HepG2 (cell line): ENCODE measurements around the gene KXD1. TPM values are rescaled to one million over a fixed set of nuclear protein-coding genes. Genes with fewer than 3 reads are reported as not detected.

Source experiments
- AKNA ChIP-seq: sonication (generic); formaldehyde crosslinking; IDR thresholded peaks from 2 replicates; pipeline ENCODE4 v1.4.0; 2020; ENCODE audit warnings: missing genetic modification reagents, borderline replicate concordance
- HDAC1 ChIP-seq: sonication (generic); formaldehyde crosslinking; IDR thresholded peaks from 2 replicates; pipeline ENCODE4 v1.5.1; 2020; ENCODE audit warnings: mild to moderate bottlenecking, missing genetic modification reagents
- JDP2 ChIP-seq: sonication (generic); formaldehyde crosslinking; IDR thresholded peaks from 2 replicates; pipeline ENCODE4 v1.8.1; 2022; ENCODE audit warnings: missing genetic modification reagents, borderline replicate concordance
- PHF21A ChIP-seq: sonication (generic); formaldehyde crosslinking; IDR thresholded peaks from 2 replicates; pipeline ENCODE4 v1.5.0; 2020; ENCODE audit warnings: mild to moderate bottlenecking, missing genetic modification reagents
- SOX5 ChIP-seq: IDR thresholded peaks from 2 replicates; pipeline ENCODE4 v1.6.1; 2016; ENCODE audit warnings: borderline replicate concordance
- TARDBP ChIP-seq: sonication (generic); formaldehyde crosslinking; IDR thresholded peaks from 2 replicates; pipeline ENCODE4 v1.8.0; 2022; ENCODE audit warnings: mild to moderate bottlenecking, missing genetic modification reagents
- TEAD3 ChIP-seq: optimal IDR thresholded peaks from 2 replicates; pipeline ENCODE3; 2016; ENCODE audit warnings: borderline replicate concordance
- ZNF296 ChIP-seq: sonication (generic); formaldehyde crosslinking; conservative IDR thresholded peaks from 2 replicates; pipeline ENCODE4 v1.5.0; 2020; ENCODE audit warnings: mild to moderate bottlenecking, missing genetic modification reagents
- ZNF563 ChIP-seq: sonication (generic); formaldehyde crosslinking; IDR thresholded peaks from 2 replicates; pipeline ENCODE4 v1.8.0; 2022; ENCODE audit warnings: mild to moderate bottlenecking, moderate library complexity, missing genetic modification reagents
- ZNF772 ChIP-seq: sonication (generic); formaldehyde crosslinking; IDR thresholded peaks from 2 replicates; pipeline ENCODE4 v1.5.0; 2020; ENCODE audit warnings: mild to moderate bottlenecking, missing genetic modification reagents
- polyA plus RNA-seq, 8 experiments: library from polyadenylated mRNA; depleted of rRNA in 3 of 8; stranded (reverse) in 7 of 8; unstranded in 1 of 8; fragments of >200 nt; fragmentation: Illumina TruSeq in 4 of 8; extraction: Trizol in 4 of 8; gene quantifications; 2 replicates each; pipeline versions ENCODE4 v1.2.1 to v1.2.3, GENCODE V29; 2011 to 2016; ENCODE audit warnings: low read depth in 4 of 8, missing spikeins in 1 of 8, mixed read lengths in 1 of 8; ENCODE audit not compliant: insufficient read depth in 1 of 8
- total RNA-seq, 5 experiments: library from RNA; depleted of rRNA; stranded (reverse); fragments of >200 nt; fragmentation: Illumina TruSeq; extraction: Trizol; gene quantifications; 2 replicates each; pipeline ENCODE4 v1.2.3, GENCODE V29; 2016; ENCODE audit warnings: low read depth in 1 of 5
- TF ChIP-seq, protein P1 (sequence below): sonication (generic); formaldehyde crosslinking; IDR thresholded peaks from 2 replicates; pipeline ENCODE4 v1.5.1; 2020; ENCODE audit warnings: mild to moderate bottlenecking, missing genetic modification reagents
- TF ChIP-seq, protein P2 (sequence below): sonication (generic); formaldehyde crosslinking; IDR thresholded peaks from 2 replicates; pipeline ENCODE4 v1.4.0; 2020; ENCODE audit warnings: missing genetic modification reagents

The KXD1 gene
- total and polyA plus RNA-seq, 2 of the 13 experiments (the other 11 are each of a cell fraction or from before 2014, with no cell fraction given) = 44.6 to 143 TPM

DNA sequence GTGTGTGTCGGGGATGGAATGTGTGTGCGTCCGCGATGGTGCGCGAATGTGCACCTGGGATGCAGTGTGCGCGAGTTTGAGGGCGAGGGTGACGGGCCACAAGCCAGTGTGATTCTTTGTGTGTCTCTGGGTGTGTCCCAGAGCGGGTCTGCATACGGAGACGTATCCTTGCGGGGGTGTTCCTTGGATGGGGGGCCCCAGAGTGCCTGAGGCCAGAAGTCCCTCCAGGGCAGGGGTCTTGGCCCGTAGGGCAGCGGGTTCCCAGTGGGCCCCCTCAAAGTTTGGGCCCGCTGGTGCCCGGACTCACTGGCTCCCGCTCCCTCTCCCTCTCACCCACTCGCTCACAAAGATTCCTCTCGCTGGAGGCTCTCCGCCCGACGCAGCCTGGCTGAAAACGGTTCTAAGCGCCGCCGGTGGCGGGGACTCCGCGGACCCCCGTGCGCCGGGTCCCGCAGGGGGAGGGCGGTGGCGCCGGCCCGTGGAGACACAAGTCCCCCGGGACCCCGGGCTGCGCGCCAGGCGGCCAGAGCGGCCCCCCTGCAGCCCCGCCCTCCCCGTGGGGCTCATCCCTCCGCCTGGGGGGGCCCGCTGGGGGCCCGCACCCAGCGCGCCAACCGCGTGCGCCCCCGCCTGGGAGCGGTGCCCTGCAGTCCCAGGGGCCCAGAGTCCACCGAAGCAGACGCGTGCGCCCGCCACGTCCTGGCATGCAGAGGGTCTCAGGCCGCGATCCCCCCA is 48.0 kb downstream of the KXD1 start (continued):
- TF ChIP-seq, protein P1, sequence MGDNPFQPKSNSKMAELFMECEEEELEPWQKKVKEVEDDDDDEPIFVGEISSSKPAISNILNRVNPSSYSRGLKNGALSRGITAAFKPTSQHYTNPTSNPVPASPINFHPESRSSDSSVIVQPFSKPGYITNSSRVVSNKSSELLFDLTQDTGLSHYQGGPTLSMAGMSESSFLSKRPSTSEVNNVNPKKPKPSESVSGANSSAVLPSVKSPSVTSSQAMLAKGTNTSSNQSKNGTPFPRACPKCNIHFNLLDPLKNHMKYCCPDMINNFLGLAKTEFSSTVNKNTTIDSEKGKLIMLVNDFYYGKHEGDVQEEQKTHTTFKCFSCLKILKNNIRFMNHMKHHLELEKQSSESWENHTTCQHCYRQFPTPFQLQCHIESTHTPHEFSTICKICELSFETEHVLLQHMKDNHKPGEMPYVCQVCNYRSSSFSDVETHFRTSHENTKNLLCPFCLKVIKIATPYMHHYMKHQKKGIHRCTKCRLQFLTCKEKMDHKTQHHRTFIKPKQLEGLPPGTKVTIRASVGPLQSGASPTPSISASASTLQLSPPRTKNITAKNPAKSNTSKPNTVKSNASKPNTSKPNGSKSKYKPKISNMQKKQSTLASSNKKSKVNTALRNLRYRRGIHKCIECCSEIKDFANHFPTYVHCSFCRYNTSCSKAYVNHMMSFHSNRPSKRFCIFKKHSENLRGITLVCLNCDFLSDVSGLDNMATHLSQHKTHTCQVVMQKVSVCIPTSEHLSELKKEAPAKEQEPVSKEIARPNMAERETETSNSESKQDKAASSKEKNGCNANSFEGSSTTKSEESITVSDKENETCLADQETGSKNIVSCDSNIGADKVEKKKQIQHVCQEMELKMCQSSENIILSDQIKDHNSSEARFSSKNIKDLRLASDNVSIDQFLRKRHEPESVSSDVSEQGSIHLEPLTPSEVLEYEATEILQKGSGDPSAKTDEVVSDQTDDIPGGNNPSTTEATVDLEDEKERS (CRISPR knock-in tag) = no peak
- TF ChIP-seq ZNF563 (CRISPR knock-in tag) = peak; percentile 78; the same call in 1 of the 2 replicates
- TF ChIP-seq, protein P2, sequence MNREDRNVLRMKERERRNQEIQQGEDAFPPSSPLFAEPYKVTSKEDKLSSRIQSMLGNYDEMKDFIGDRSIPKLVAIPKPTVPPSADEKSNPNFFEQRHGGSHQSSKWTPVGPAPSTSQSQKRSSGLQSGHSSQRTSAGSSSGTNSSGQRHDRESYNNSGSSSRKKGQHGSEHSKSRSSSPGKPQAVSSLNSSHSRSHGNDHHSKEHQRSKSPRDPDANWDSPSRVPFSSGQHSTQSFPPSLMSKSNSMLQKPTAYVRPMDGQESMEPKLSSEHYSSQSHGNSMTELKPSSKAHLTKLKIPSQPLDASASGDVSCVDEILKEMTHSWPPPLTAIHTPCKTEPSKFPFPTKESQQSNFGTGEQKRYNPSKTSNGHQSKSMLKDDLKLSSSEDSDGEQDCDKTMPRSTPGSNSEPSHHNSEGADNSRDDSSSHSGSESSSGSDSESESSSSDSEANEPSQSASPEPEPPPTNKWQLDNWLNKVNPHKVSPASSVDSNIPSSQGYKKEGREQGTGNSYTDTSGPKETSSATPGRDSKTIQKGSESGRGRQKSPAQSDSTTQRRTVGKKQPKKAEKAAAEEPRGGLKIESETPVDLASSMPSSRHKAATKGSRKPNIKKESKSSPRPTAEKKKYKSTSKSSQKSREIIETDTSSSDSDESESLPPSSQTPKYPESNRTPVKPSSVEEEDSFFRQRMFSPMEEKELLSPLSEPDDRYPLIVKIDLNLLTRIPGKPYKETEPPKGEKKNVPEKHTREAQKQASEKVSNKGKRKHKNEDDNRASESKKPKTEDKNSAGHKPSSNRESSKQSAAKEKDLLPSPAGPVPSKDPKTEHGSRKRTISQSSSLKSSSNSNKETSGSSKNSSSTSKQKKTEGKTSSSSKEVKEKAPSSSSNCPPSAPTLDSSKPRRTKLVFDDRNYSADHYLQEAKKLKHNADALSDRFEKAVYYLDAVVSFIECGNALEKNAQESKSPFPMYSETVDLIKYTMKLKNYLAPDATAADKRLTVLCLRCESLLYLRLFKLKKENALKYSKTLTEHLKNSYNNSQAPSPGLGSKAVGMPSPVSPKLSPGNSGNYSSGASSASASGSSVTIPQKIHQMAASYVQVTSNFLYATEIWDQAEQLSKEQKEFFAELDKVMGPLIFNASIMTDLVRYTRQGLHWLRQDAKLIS (CRISPR knock-in tag) = no peak
- no peak for TF ChIP-seq AKNA (CRISPR knock-in tag)
- peak; percentile 22; the same call in 1 of the 2 replicates for TF ChIP-seq HDAC1 (CRISPR knock-in tag)
- 0 out of 2 replicates have a peak, but pooled peaks have one; percentile 3 for TF ChIP-seq SOX5 (CRISPR knock-in tag)
- no peak for TF ChIP-seq JDP2 (CRISPR knock-in tag)
- peak; percentile 31; the same call in 1 of the 2 replicates for TF ChIP-seq PHF21A (CRISPR knock-in tag)
- TF ChIP-seq TARDBP = no peak
- TF ChIP-seq ZNF772 = no peak
- TF ChIP-seq TEAD3 (CRISPR knock-in tag) = peak; percentile 53
- 0 out of 2 replicates have a peak, but pooled peaks have one; percentile 39 for TF ChIP-seq ZNF296 (CRISPR knock-in tag)
